Astrocyte of the cerebellum (primary cell): Measurements from ENCODE around the gene ARFGAP2.

Experiments
- DNase-seq: peaks from one replicate; pipeline ENCODE4 v3.0.0-alpha.2; 2011; ENCODE audit warnings: low read depth
- H3K4me3 ChIP-seq: 2 replicates; pipeline ENCODE4 v1.5.1; 2011; ENCODE audit warnings: mild to moderate bottlenecking, low read depth, low read length, moderate library complexity
- CTCF ChIP-seq: IDR thresholded peaks from 2 replicates; pipeline ENCODE4 v1.5.1; 2012; ENCODE audit warnings: low read length, low read depth, moderate library complexity, mild to moderate bottlenecking; ENCODE audit errors: missing control alignments
- in situ Hi-C: cut with HindIII; loops from 2 replicates; pipeline ENCODE4 v1.10.0; 2017; ENCODE audit warnings: low sequenced_read_pairs

ARFGAP2 gene

GRCh38 chr11:47178316-47178715 is 1.6 kb upstream of the ARFGAP2 start:
- no peak for DNase-seq
- TF ChIP-seq CTCF, result no peak
- no peak overlapping the region for H3K4me3 ChIP-seq
- in situ Hi-C loops, result no loop called here

- TF ChIP-seq CTCF, result no peak
- in situ Hi-C loops, result no loop called here
- no peak overlapping the region for H3K4me3 ChIP-seq
- no peak for DNase-seq
Measured at GRCh38 chr11:47177846-47178245, 1.2 kb upstream of the ARFGAP2 start.

- peak overlapping the region; percentile 100 for H3K4me3 ChIP-seq
- peak; percentile 58 for TF ChIP-seq CTCF
- in situ Hi-C loops, result no loop called here
- peak; percentile 48 for DNase-seq
Measured at GRCh38 chr11:47177229-47177845, 658 bp upstream of the ARFGAP2 start.

- no peak for TF ChIP-seq CTCF
- in situ Hi-C loops, result no loop called here
- peak overlapping the region; percentile 100 for H3K4me3 ChIP-seq
- no peak for DNase-seq
Measured at GRCh38 chr11:47175746-47176327, 842 bp downstream of the ARFGAP2 start.

GRCh38 chr11:47172740-47173336 is 3.8 kb downstream of the ARFGAP2 start:
- no peak for DNase-seq
- in situ Hi-C loops, result no loop called here
- no peak overlapping the region for H3K4me3 ChIP-seq
- no peak for TF ChIP-seq CTCF

GRCh38 chr11:47171856-47172255 is 4.8 kb downstream of the ARFGAP2 start:
- no peak for DNase-seq
- in situ Hi-C loops, result no loop called here
- no peak for TF ChIP-seq CTCF
- no peak overlapping the region for H3K4me3 ChIP-seq
